HG03521 (cell line): ENCODE data around the gene CCDC92.

ENCODE experiments used
- ATAC-seq: cut with Tn5 transposase; IDR thresholded peaks from one replicate; pipeline ENCODE4 v1.9.1; 2021; ENCODE audit warnings: mild to moderate bottlenecking, moderate library complexity; ENCODE audit not compliant: unreplicated experiment

The CCDC92 gene

GRCh38 chr12:123938679-123939480 lies 33.8 kb downstream of the CCDC92 start:
- ATAC-seq: no peak

- ATAC-seq: no peak
Observed at GRCh38 chr12:123937707-123938591, 34.7 kb downstream of the CCDC92 start.

- ATAC-seq: no peak
Observed at GRCh38 chr12:123936956-123937706, 35.5 kb downstream of the CCDC92 start.

- ATAC-seq: no peak
Observed at GRCh38 chr12:123936471-123936870, 36.2 kb downstream of the CCDC92 start.

GRCh38 chr12:123935956-123936355 lies 36.7 kb downstream of the CCDC92 start:
- ATAC-seq: no peak

GRCh38 chr12:123934829-123935228 lies 37.8 kb downstream of the CCDC92 start:
- ATAC-seq: no peak

GRCh38 chr12:123934016-123934620 lies 38.5 kb downstream of the CCDC92 start:
- no peak for ATAC-seq

- ATAC-seq: no peak
Observed at GRCh38 chr12:123933214-123933613, 39.4 kb downstream of the CCDC92 start.

GRCh38 chr12:123931686-123932321 lies 40.8 kb downstream of the CCDC92 start:
- ATAC-seq: no peak

- ATAC-seq: no peak
Observed at GRCh38 chr12:123929946-123930583, 42.6 kb downstream of the CCDC92 start.

GRCh38 chr12:123928897-123929296 lies 43.7 kb downstream of the CCDC92 start:
- no peak for ATAC-seq

- no peak for ATAC-seq
Observed at GRCh38 chr12:123928274-123928865, 44.3 kb downstream of the CCDC92 start.

GRCh38 chr12:123924539-123924938 lies 48.1 kb downstream of the CCDC92 start:
- ATAC-seq: no peak

- ATAC-seq: no peak
Observed at GRCh38 chr12:123923927-123924326, 48.7 kb downstream of the CCDC92 start.

- no peak for ATAC-seq
Observed at GRCh38 chr12:123923038-123923437, 49.6 kb downstream of the CCDC92 start.

GRCh38 chr12:123919980-123920360 lies 52.7 kb downstream of the CCDC92 start:
- ATAC-seq: no peak

GRCh38 chr12:123917337-123917850 lies 55.2 kb downstream of the CCDC92 start:
- ATAC-seq: no peak

GRCh38 chr12:123916729-123917128 lies 55.9 kb downstream of the CCDC92 start:
- no peak for ATAC-seq

GRCh38 chr12:123914726-123915333 lies 57.8 kb downstream of the CCDC92 start:
- no peak for ATAC-seq
